Measurements from ENCODE around the gene KRTAP4-3.
"Not testable (repeated sequence)": the region's sequence is repeated elsewhere in the genome, so short reads cannot be mapped to it uniquely, and the experiment has no call there.

The KRTAP4-3 gene

GRCh38 chr17:41168121-41168520 is at the start of gene KRTAP4-3:
TSS of gene KRTAP4-3 (minus strand) at chr17:41168221. CDS start at chr17:41168172, 49 bp downstream.
- no peak for DNase-seq

- no peak for DNase-seq
These were observed 47.7 kb upstream of the KRTAP4-3 start for GRCh38 chr17:41215681-41216080.

GRCh38 chr17:41212524-41213169 is 44.6 kb upstream of the KRTAP4-3 start:
- peak; percentile 12 for DNase-seq

- no peak for DNase-seq
These were observed 43.9 kb upstream of the KRTAP4-3 start for GRCh38 chr17:41211845-41212466.

GRCh38 chr17:41199421-41200078 is 31.5 kb upstream of the KRTAP4-3 start:
- no peak for DNase-seq

DNA sequence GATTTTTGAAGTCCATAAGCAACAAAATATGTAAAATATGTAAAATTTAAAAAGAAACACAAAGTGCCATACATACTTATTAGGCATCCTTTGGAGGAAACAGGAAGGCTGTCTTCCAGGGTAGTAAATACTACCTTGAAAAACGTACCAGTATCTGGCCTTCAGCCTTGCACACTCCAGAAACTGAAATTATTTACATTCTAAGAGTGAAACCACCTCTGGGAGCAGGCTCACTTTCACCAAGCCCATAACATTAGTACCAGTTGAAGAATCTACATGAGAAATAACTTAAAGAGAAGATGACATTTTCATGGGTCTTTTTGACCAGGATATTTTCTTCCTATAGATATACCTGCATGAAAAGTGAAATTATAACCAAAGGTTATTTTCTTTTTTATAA is 28.0 kb upstream of the KRTAP4-3 start:
- DNase-seq = no peak

GRCh38 chr17:41190328-41190727 is 22.3 kb upstream of the KRTAP4-3 start:
- no peak for DNase-seq

- DNase-seq = not testable (repeated sequence)
These were observed 21.9 kb upstream of the KRTAP4-3 start, which contains the start of gene KRTAP9-1 for GRCh38 chr17:41189837-41190318. TSS of gene KRTAP9-1 (plus strand) at chr17:41189887. CDS start at chr17:41189887, 0 bp downstream.

GRCh38 chr17:41186872-41187271 is 18.9 kb upstream of the KRTAP4-3 start:
- DNase-seq = no peak

GRCh38 chr17:41185001-41185400 is 17.0 kb upstream of the KRTAP4-3 start:
- DNase-seq = no peak

- DNase-seq = no peak
These were observed 16.5 kb upstream of the KRTAP4-3 start, which contains the start of gene KRTAP4-1 for GRCh38 chr17:41184480-41184961. TSS of gene KRTAP4-1 (minus strand) at chr17:41184911. CDS start at chr17:41184854, 57 bp downstream.

DNA sequence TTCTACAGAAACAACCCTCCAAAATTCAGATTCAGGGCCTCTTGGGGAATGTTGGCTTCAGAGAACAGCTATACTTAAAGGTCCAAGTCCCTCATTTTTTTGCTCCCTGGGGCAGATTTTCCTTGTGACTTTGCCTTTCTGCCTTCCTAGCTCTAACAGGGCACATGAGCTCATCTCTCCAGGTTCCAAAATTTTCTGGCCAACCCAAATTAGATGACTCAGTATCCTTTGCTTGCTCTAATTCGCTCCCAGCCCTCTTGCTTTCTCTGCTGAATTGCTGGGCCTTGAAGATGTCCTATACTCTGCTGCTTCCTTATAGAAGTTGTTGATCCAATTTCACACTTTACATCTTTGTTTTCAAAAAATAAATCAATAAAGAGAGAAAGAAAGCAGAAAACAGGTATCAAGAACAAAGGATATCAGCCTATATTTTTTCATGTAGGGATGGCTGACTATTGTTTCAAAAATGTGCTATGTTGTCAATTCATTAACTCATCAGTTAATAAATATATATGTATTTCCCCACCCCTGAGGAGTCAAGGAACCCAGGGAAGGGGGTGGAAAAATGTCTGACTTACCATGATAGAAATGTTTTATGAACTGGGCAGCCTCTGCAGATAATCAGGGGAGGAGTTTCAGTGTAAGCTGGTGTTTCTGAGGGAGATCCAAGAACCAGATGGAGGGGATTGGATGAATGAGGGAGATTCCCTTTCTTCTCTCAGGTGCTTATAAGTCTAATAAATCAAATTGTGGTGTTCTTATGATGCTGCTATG is 11.0 kb upstream of the KRTAP4-3 start:
- DNase-seq = no peak

GRCh38 chr17:41178341-41178740 is 10.3 kb upstream of the KRTAP4-3 start:
- DNase-seq = no peak

DNA sequence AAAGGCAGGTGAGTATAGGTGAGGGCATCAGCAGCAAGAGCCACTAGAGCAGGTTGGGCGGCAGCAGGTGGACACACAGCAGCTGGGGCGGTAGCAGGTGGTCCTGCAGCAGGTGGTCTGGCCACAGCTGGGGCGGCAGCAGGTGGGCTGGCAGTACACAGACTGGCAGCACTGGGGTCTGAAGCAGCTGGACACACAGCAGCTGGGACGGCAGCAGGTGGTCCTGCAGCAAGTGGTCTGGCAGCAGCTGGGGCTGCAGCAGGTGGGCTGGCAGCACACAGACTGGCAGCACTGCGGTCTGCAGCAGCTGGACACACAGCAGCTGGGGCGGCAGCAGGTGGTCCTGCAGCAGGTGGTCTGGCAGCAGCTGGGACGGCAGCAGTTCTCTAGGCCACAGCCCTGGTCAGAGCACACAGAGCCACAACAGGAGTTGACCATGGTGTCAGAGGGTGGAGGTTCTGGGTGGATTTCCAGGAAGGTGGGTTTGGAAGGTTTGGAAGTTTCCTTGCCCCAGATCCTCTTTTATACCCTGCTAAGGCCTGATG is 9.8 kb upstream of the KRTAP4-3 start, which contains the start of gene KRTAP4-2:
TSS of gene KRTAP4-2 (minus strand) at position 495 of the 545 bp plus-strand sequence. CDS start at position 438, 57 bp downstream.
- no peak for DNase-seq

- DNase-seq = no peak
These were observed 8.8 kb upstream of the KRTAP4-3 start for GRCh38 chr17:41176744-41177387.

- DNase-seq = no peak
These were observed 3.9 kb upstream of the KRTAP4-3 start for GRCh38 chr17:41171886-41172285.

DNA sequence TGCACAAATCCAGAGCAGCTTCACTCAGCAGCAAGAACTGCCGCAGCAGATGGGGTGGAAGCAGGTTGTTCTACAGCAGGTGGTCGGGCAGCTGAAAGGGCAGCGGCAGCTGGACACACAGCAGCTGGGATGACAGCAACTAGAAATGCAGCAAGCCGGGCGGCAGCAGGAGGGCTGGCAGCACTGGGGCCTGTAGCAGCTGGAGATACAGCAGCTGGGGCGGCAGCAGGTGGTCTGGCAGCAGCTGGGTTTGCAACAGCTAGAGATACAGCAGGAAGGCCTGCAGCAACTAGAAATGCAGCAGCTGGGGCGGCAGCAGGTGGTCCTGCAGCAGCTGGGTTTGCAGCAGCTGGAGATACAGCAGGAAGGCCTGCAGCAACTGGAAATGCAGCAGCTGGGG is 460 bp downstream of the KRTAP4-3 start:
- DNase-seq = no peak

GRCh38 chr17:41163828-41164227 is 4.2 kb downstream of the KRTAP4-3 start:
- DNase-seq = no peak

DNA sequence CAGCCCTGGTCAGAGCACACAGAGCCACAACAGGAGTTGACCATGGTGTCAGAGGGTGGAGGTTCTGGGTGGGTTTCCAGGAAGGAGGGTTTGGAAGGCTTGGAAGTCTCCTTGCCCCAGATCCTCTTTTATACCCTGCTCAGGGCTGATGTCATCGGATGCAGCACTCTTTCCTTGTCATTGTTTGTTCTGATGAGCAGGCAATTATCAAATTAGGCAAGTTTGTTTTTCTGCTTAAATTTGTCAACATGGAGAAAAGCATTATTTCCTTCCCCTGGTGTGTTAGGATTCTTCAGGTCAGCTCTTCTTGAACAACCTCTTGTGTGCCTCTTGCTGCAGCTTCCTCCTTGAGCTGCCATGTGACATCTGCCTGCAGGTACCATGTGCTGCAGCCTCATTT is 7.4 kb downstream of the KRTAP4-3 start, which contains the start of gene KRTAP4-4:
TSS of gene KRTAP4-4 (minus strand) at position 101 of the 400 bp plus-strand sequence. CDS start at position 44, 57 bp downstream.
- DNase-seq = no peak

- not testable (repeated sequence) for DNase-seq
These were observed 7.8 kb downstream of the KRTAP4-3 start for GRCh38 chr17:41160190-41160589.

GRCh38 chr17:41153856-41154255 is 14.2 kb downstream of the KRTAP4-3 start:
- no peak for DNase-seq

GRCh38 chr17:41151525-41151924 is 16.5 kb downstream of the KRTAP4-3 start:
- DNase-seq = no peak
